ENCODE results near the gene DPEP3. TPM values are rescaled to one million over a fixed set of nuclear protein-coding genes. Genes with fewer than 3 reads are reported as not detected.

Gene DPEP3
- total and polyA plus RNA-seq, 10 of the 15 experiments (the other 5 are each of a cell fraction or from before 2014, with no cell fraction given): not detected

Small RNA genes lying within 50 kb of the gene (small RNA-seq; reads per million reads assigned to genes)
- gene RNU6-359P: not detected

Other genes with a start within 250 kb of the DPEP3 start
Only the 7 nearest of the 17 such genes appear.
- 254 and 295 TPM in 2 replicates for gene PSMB10, start 43.6 kb downstream of the DPEP3 start, total RNA-seq (2014; rRNA removed)
- 97.2 and 108 TPM in 2 replicates for gene PSMB10, start 43.6 kb downstream of the DPEP3 start, total RNA-seq (2014; rRNA removed; fragmentation: Illumina TruSeq; extraction: Trizol)
- 203 and 207 TPM in 2 replicates for gene PSMB10, start 43.6 kb downstream of the DPEP3 start, total RNA-seq (2021)
- 32.0 and 70.6 TPM in 2 replicates for gene PSMB10, start 43.6 kb downstream of the DPEP3 start, polyA plus RNA-seq (2011; rRNA removed)
- gene PSMB10, start 43.6 kb downstream of the DPEP3 start, polyA plus RNA-seq (2014; fragmentation: Illumina TruSeq; extraction: Trizol): 2.8 and 24.1 TPM in 2 replicates
- gene PSMB10, start 43.6 kb downstream of the DPEP3 start, polyA plus RNA-seq (2014; fragmentation: Nextera tagmentation; extraction: Ambion mirVana): 10 to 100 TPM; 27.4 to 80.8 TPM
- gene PSMB10, start 43.6 kb downstream of the DPEP3 start, polyA plus RNA-seq (2014; rRNA removed): 193 and 227 TPM in 2 replicates
- 100 to 1,000 TPM; 266 to 308 TPM for gene PSMB10, start 43.6 kb downstream of the DPEP3 start, polyA plus RNA-seq (2016; fragmentation: Nextera tagmentation; extraction: Ambion mirVana)
- gene LCAT, start 36.4 kb downstream of the DPEP3 start, total RNA-seq (2014; rRNA removed): 3.8 and 5.2 TPM in 2 replicates
- gene LCAT, start 36.4 kb downstream of the DPEP3 start, total RNA-seq (2014; rRNA removed; fragmentation: Illumina TruSeq; extraction: Trizol): 2.3 and 3.1 TPM in 2 replicates
- 8.2 and 11.7 TPM in 2 replicates for gene LCAT, start 36.4 kb downstream of the DPEP3 start, total RNA-seq (2021)
- 1.2 and 2.6 TPM in 2 replicates for gene LCAT, start 36.4 kb downstream of the DPEP3 start, polyA plus RNA-seq (2011; rRNA removed)
- 0.92 and 3.4 TPM in 2 replicates for gene LCAT, start 36.4 kb downstream of the DPEP3 start, polyA plus RNA-seq (2014; fragmentation: Illumina TruSeq; extraction: Trizol)
- under 1 TPM; 0.61 to 0.71 TPM for gene LCAT, start 36.4 kb downstream of the DPEP3 start, polyA plus RNA-seq (2014; fragmentation: Nextera tagmentation; extraction: Ambion mirVana)
- gene LCAT, start 36.4 kb downstream of the DPEP3 start, polyA plus RNA-seq (2014; rRNA removed): 6.5 and 11.7 TPM in 2 replicates
- gene LCAT, start 36.4 kb downstream of the DPEP3 start, polyA plus RNA-seq (2016; fragmentation: Nextera tagmentation; extraction: Ambion mirVana): 1 to 10 TPM; 3.3 TPM
- 13.7 and 14.5 TPM in 2 replicates for gene SLC12A4, start 11.9 kb downstream of the DPEP3 start, total RNA-seq (2014; rRNA removed)
- 9.2 and 11.3 TPM in 2 replicates for gene SLC12A4, start 11.9 kb downstream of the DPEP3 start, total RNA-seq (2014; rRNA removed; fragmentation: Illumina TruSeq; extraction: Trizol)
- gene SLC12A4, start 11.9 kb downstream of the DPEP3 start, total RNA-seq (2021): 33.9 and 39.9 TPM in 2 replicates
- 6.8 and 14.0 TPM in 2 replicates for gene SLC12A4, start 11.9 kb downstream of the DPEP3 start, polyA plus RNA-seq (2011; rRNA removed)
- 11.5 and 14.0 TPM in 2 replicates for gene SLC12A4, start 11.9 kb downstream of the DPEP3 start, polyA plus RNA-seq (2014; fragmentation: Illumina TruSeq; extraction: Trizol)
- gene SLC12A4, start 11.9 kb downstream of the DPEP3 start, polyA plus RNA-seq (2014; fragmentation: Nextera tagmentation; extraction: Ambion mirVana): 1 to 10 TPM in 1 of 2 experiments, under 1 TPM in 1; 0.95 to 1.7 TPM
- 17.5 and 18.7 TPM in 2 replicates for gene SLC12A4, start 11.9 kb downstream of the DPEP3 start, polyA plus RNA-seq (2014; rRNA removed)
- gene SLC12A4, start 11.9 kb downstream of the DPEP3 start, polyA plus RNA-seq (2016; fragmentation: Nextera tagmentation; extraction: Ambion mirVana): 10 to 100 TPM; 18.6 to 18.7 TPM
- gene DPEP2, start 19.0 kb upstream of the DPEP3 start, total RNA-seq (2014; rRNA removed): 2.8 and 3.4 TPM in 2 replicates
- gene DPEP2, start 19.0 kb upstream of the DPEP3 start, total RNA-seq (2014; rRNA removed; fragmentation: Illumina TruSeq; extraction: Trizol): 0.78 and 1.0 TPM in 2 replicates
- 1.9 and 2.7 TPM in 2 replicates for gene DPEP2, start 19.0 kb upstream of the DPEP3 start, total RNA-seq (2021)
- gene DPEP2, start 19.0 kb upstream of the DPEP3 start, polyA plus RNA-seq (2011; rRNA removed): 0.04 TPM in 1 of 2 replicates, not detected in the other
- 1.5 and 1.9 TPM in 2 replicates for gene DPEP2, start 19.0 kb upstream of the DPEP3 start, polyA plus RNA-seq (2014; fragmentation: Illumina TruSeq; extraction: Trizol)
- 1 to 10 TPM in 1 of 2 experiments, under 1 TPM in 1; 0.74 to 1.1 TPM for gene DPEP2, start 19.0 kb upstream of the DPEP3 start, polyA plus RNA-seq (2014; fragmentation: Nextera tagmentation; extraction: Ambion mirVana)
- 2.4 and 2.5 TPM in 2 replicates for gene DPEP2, start 19.0 kb upstream of the DPEP3 start, polyA plus RNA-seq (2014; rRNA removed)
- gene DPEP2, start 19.0 kb upstream of the DPEP3 start, polyA plus RNA-seq (2016; fragmentation: Nextera tagmentation; extraction: Ambion mirVana): 1 to 10 TPM; 2.5 to 4.0 TPM
- not detected in 2 replicates for gene DPEP2NB, start 35.4 kb upstream of the DPEP3 start, total RNA-seq (2014; rRNA removed)
- gene DPEP2NB, start 35.4 kb upstream of the DPEP3 start, total RNA-seq (2014; rRNA removed; fragmentation: Illumina TruSeq; extraction: Trizol): not detected in 2 replicates
- gene DPEP2NB, start 35.4 kb upstream of the DPEP3 start, total RNA-seq (2021): not detected in 2 replicates
- not detected in 2 replicates for gene DPEP2NB, start 35.4 kb upstream of the DPEP3 start, polyA plus RNA-seq (2011; rRNA removed)
- not detected in 2 replicates for gene DPEP2NB, start 35.4 kb upstream of the DPEP3 start, polyA plus RNA-seq (2014; fragmentation: Illumina TruSeq; extraction: Trizol)
- gene DPEP2NB, start 35.4 kb upstream of the DPEP3 start, polyA plus RNA-seq (2014; fragmentation: Nextera tagmentation; extraction: Ambion mirVana): not detected
- gene DPEP2NB, start 35.4 kb upstream of the DPEP3 start, polyA plus RNA-seq (2014; rRNA removed): not detected in 2 replicates
- not detected for gene DPEP2NB, start 35.4 kb upstream of the DPEP3 start, polyA plus RNA-seq (2016; fragmentation: Nextera tagmentation; extraction: Ambion mirVana)
- 20.1 and 24.1 TPM in 2 replicates for gene DDX28, start 42.7 kb upstream of the DPEP3 start, total RNA-seq (2014; rRNA removed)
- gene DDX28, start 42.7 kb upstream of the DPEP3 start, total RNA-seq (2014; rRNA removed; fragmentation: Illumina TruSeq; extraction: Trizol): 14.8 and 15.8 TPM in 2 replicates
- 25.4 and 25.5 TPM in 2 replicates for gene DDX28, start 42.7 kb upstream of the DPEP3 start, total RNA-seq (2021)
- gene DDX28, start 42.7 kb upstream of the DPEP3 start, polyA plus RNA-seq (2011; rRNA removed): 10.3 and 15.3 TPM in 2 replicates
- 14.3 and 14.5 TPM in 2 replicates for gene DDX28, start 42.7 kb upstream of the DPEP3 start, polyA plus RNA-seq (2014; fragmentation: Illumina TruSeq; extraction: Trizol)
- gene DDX28, start 42.7 kb upstream of the DPEP3 start, polyA plus RNA-seq (2014; fragmentation: Nextera tagmentation; extraction: Ambion mirVana): 1 to 10 TPM; 3.6 to 7.2 TPM
- gene DDX28, start 42.7 kb upstream of the DPEP3 start, polyA plus RNA-seq (2014; rRNA removed): 29.3 and 32.3 TPM in 2 replicates
- 10 to 100 TPM; 34.1 to 40.4 TPM for gene DDX28, start 42.7 kb upstream of the DPEP3 start, polyA plus RNA-seq (2016; fragmentation: Nextera tagmentation; extraction: Ambion mirVana)
- 28.7 and 33.5 TPM in 2 replicates for gene DUS2, start 42.8 kb upstream of the DPEP3 start, total RNA-seq (2014; rRNA removed)
- gene DUS2, start 42.8 kb upstream of the DPEP3 start, total RNA-seq (2014; rRNA removed; fragmentation: Illumina TruSeq; extraction: Trizol): 25.8 and 26.4 TPM in 2 replicates
- 25.2 and 28.1 TPM in 2 replicates for gene DUS2, start 42.8 kb upstream of the DPEP3 start, total RNA-seq (2021)
- gene DUS2, start 42.8 kb upstream of the DPEP3 start, polyA plus RNA-seq (2011; rRNA removed): 12.4 and 17.9 TPM in 2 replicates
- gene DUS2, start 42.8 kb upstream of the DPEP3 start, polyA plus RNA-seq (2014; fragmentation: Illumina TruSeq; extraction: Trizol): 18.9 and 24.6 TPM in 2 replicates
- 1 to 10 TPM; 4.8 to 7.8 TPM for gene DUS2, start 42.8 kb upstream of the DPEP3 start, polyA plus RNA-seq (2014; fragmentation: Nextera tagmentation; extraction: Ambion mirVana)
- 21.7 and 23.0 TPM in 2 replicates for gene DUS2, start 42.8 kb upstream of the DPEP3 start, polyA plus RNA-seq (2014; rRNA removed)
- 10 to 100 TPM; 28.9 to 32.3 TPM for gene DUS2, start 42.8 kb upstream of the DPEP3 start, polyA plus RNA-seq (2016; fragmentation: Nextera tagmentation; extraction: Ambion mirVana)

Data from GM12878 (cell line).